ENCODE results near the gene PLEKHN1.

- TF ChIP-seq POLR2AphosphoS5 (IDR thresholded peaks at IDR 0.05; ENCODE audit: low read depth, low read length) (no peak), POLR2A (IDR thresholded peaks at IDR 0.05; ENCODE audit: low read depth, low read length) (no peak)
These were observed 56.2 kb downstream of the PLEKHN1 start for GRCh38 chr1:1022302-1023009.
